GM19467 (cell line): ENCODE results near the gene ANKRD40CL.

Source experiments
- ATAC-seq: cut with Tn5 transposase; IDR thresholded peaks from one replicate; pipeline ENCODE4 v1.9.1; 2021; ENCODE audit warnings: mild to moderate bottlenecking, moderate library complexity; ENCODE audit not compliant: unreplicated experiment

The ANKRD40CL gene

GRCh38 chr17:50719144-50719923, 48.0 kb downstream of the ANKRD40CL start, which contains the start of gene LUC7L3:
Gene LUC7L3 (plus strand): TSS chr17:50719603. CDS start chr17:50719733, 130 bp downstream.
- ATAC-seq, result peak; percentile 90

- ATAC-seq, result no peak
Observed at GRCh38 chr17:50715471-50715870, 51.8 kb downstream of the ANKRD40CL start.

GRCh38 chr17:50712641-50713040, 54.7 kb downstream of the ANKRD40CL start:
- ATAC-seq, result no peak
